Endodermal cell (in vitro differentiated cells): ENCODE results near the gene TRPV2. TPM values are rescaled to one million over a fixed set of nuclear protein-coding genes. Genes with fewer than 3 reads are reported as not detected.
A peak's percentile ranks its signal among the peaks of the same experiment; 100 is the strongest.
"Not testable (repeated sequence)": the region's sequence is repeated elsewhere in the genome, so short reads cannot be mapped to it uniquely, and the experiment has no call there.

Source experiments
- DNase-seq: peaks from one replicate; pipeline ENCODE4 v3.0.0-alpha.2; 2017
- H3K27ac ChIP-seq: 2 replicates; pipeline ENCODE4 v1.5.1; 2013; ENCODE audit warnings: mild to moderate bottlenecking, low read depth, low read length, moderate library complexity
- H3K27me3 ChIP-seq: 2 replicates; pipeline ENCODE4 v1.6.1; 2013; ENCODE audit warnings: mild to moderate bottlenecking, low read length, moderate library complexity; ENCODE audit not compliant: insufficient read depth, control insufficient read depth, poor library complexity, severe bottlenecking
- H3K36me3 ChIP-seq: 2 replicates; pipeline ENCODE4 v1.7.0; 2013; ENCODE audit warnings: mild to moderate bottlenecking, low read length, moderate library complexity; ENCODE audit not compliant: control insufficient read depth, insufficient read depth
- H3K4me1 ChIP-seq: one replicate; pipeline ENCODE4 v1.7.0; 2013; ENCODE audit warnings: low read length; ENCODE audit not compliant: control insufficient read depth, insufficient read depth
- H3K4me3 ChIP-seq: 2 replicates; pipeline ENCODE4 v1.5.1; 2013; ENCODE audit warnings: mild to moderate bottlenecking, low read length, moderate library complexity
- H3K9ac ChIP-seq: 2 replicates; pipeline ENCODE4 v1.6.1; 2013; ENCODE audit warnings: mild to moderate bottlenecking, low read length, moderate library complexity; ENCODE audit not compliant: poor library complexity, severe bottlenecking; ENCODE audit errors: extremely low read depth
- H3K9me3 ChIP-seq: 2 replicates; pipeline ENCODE4 v1.6.1; 2013; ENCODE audit warnings: mild to moderate bottlenecking, low read length, moderate library complexity; ENCODE audit not compliant: control insufficient read depth
- H3K27ac Mint-ChIP-seq: 2 replicates; pipeline ENCODE4 v1.8.0; 2020; ENCODE audit warnings: mixed read lengths
- H3K27me3 Mint-ChIP-seq: 2 replicates; pipeline ENCODE4 v1.8.0; 2021; ENCODE audit warnings: mild to moderate bottlenecking, mixed read lengths; ENCODE audit not compliant: insufficient read depth
- H3K36me3 Mint-ChIP-seq: 2 replicates; pipeline ENCODE4 v1.8.0; 2020; ENCODE audit warnings: low read depth, mixed read lengths
- H3K4me1 Mint-ChIP-seq: 2 replicates; pipeline ENCODE4 v1.8.0; 2020; ENCODE audit warnings: mixed read lengths
- H3K4me3 Mint-ChIP-seq: 2 replicates; pipeline ENCODE4 v1.8.0; 2020; ENCODE audit warnings: mild to moderate bottlenecking, moderate library complexity, mixed read lengths
- H3K9me3 Mint-ChIP-seq: 2 replicates; pipeline ENCODE4 v1.8.0; 2020; ENCODE audit warnings: mild to moderate bottlenecking, mixed read lengths
- WGBS, 2 experiments: methylation state at CpG; one replicate each; pipeline versions ENCODE4 v1.1.5 to v1.1.7; 2013; ENCODE audit warnings: missing lambda C conversion rate in 2 of 2, mixed read lengths in 1 of 2; ENCODE audit not compliant: insufficient coverage in 1 of 2, insufficient read length in 1 of 2; 5-methylcytosine and 5-hydroxymethylcytosine counted together
- total RNA-seq, 2 donors: library from RNA; stranded (reverse); fragmentation: NEBNext Ultra II Directional in 1 of 2; extraction: Animal tissue kit (Norgen Biotek cat#: 25700) in 1 of 2; gene quantifications; 2 replicates in 1 of 2; 3 replicates in 1 of 2; pipeline ENCODE4 v1.2.1, GENCODE V29; 2021
- TF ChIP-seq, protein P1 (sequence below): fragments of 200-600 bp; sonication (generic); conservative IDR thresholded peaks from 2 replicates; pipeline ENCODE4 v1.5.0; 2021; ENCODE audit warnings: antibody characterized with exemption, mild to moderate bottlenecking

The TRPV2 gene
- total RNA-seq, 2 donors from 2014 or later: 0.51 to 1.1 TPM

DNA sequence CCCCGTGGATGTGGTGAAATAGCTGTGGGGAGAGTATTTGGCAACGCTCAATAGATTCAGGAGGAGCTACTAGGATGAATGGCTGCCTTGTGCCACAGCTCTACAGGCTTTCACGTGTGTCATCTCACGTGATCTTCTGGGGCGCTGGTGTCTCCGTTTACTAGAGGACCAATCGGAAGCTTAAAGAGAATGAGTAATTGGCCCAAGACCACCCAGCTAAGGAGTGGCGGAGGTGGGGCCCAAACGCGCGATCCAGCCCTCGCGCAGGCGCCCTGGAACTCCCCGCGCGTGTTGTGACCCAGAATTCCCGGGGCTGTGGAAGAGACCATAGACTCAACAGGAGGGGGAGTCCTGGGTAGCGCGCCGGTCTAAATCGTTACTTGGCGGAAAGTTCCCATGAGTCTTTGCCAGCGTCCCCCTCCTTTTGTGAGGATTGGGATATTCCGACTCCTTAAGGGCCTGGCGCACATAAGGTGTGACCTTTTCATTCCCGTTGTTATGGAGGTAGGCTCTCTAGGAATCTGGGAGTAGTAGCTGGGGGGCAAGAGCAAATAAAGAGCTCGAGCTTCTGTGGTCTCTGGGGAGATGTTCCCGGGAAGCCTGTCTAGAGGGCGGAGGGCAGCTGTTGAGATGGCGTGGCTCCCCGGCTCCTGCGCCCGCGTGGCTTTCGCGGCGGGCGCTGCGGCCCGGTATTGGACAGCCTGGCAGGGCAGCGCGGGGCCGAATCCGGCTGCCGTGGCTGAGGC is 23.4 kb downstream of the TRPV2 start:
- Mint-ChIP-seq H3K4me3 (peak overlapping the region; percentile 97), H3K27me3 (no peaks in the 10 kb centered on the region)

DNA sequence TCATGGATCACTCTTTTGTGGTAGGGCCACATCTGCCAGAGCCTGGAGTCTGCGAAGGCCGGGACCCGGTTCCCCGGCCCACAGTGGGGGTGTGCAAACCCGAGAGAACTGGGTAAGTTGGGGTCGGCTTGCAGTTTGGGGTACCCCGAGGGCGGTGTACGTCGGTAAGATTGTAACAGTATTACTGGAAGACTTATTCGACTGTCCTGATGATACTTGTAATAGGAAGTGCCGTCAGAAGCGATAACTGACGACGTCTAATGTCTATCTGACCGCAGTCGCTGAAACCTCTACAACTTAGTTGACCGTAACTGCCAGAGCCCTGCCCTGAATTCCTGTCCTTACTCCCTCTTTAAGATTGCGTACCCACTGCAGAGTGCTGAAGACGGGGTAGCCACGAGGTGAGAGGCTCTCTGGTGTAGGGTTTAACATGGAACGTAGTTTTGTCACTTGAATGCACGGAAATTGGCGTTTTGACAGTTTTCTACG is 24.0 kb downstream of the TRPV2 start:
- peak overlapping the region; percentile 97 for H3K4me3 Mint-ChIP-seq
- Histone ChIP-seq H3K4me3 (peak overlapping the region; percentile 90), H3K27me3 (no peaks in the 10 kb centered on the region), H3K36me3 (peaks cover 52% of the 10 kb centered on the region), H3K4me1 (peaks cover 10% of the 10 kb centered on the region), H3K9ac (peak overlapping the region; percentile 93), H3K27ac (peak overlapping the region; percentile 54), H3K9me3 (no peaks in the 10 kb centered on the region)
- peaks cover 49% of the 10 kb centered on the region for H3K4me1 Mint-ChIP-seq
- peaks cover 47% of the 10 kb centered on the region for H3K36me3 Mint-ChIP-seq
- no peaks in the 10 kb centered on the region for H3K9me3 Mint-ChIP-seq
- 1% methylated on average over 23 to 25 of the region's 25 CpGs for WGBS, 2 experiments
- DNase-seq: no peak
- TF ChIP-seq, protein P1, sequence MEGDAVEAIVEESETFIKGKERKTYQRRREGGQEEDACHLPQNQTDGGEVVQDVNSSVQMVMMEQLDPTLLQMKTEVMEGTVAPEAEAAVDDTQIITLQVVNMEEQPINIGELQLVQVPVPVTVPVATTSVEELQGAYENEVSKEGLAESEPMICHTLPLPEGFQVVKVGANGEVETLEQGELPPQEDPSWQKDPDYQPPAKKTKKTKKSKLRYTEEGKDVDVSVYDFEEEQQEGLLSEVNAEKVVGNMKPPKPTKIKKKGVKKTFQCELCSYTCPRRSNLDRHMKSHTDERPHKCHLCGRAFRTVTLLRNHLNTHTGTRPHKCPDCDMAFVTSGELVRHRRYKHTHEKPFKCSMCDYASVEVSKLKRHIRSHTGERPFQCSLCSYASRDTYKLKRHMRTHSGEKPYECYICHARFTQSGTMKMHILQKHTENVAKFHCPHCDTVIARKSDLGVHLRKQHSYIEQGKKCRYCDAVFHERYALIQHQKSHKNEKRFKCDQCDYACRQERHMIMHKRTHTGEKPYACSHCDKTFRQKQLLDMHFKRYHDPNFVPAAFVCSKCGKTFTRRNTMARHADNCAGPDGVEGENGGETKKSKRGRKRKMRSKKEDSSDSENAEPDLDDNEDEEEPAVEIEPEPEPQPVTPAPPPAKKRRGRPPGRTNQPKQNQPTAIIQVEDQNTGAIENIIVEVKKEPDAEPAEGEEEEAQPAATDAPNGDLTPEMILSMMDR: no peak
- H3K27me3 Mint-ChIP-seq: no peaks in the 10 kb centered on the region
- peak overlapping the region; percentile 93 for H3K27ac Mint-ChIP-seq

More for the DNA sequence above, 23.4 kb downstream of the TRPV2 start:
- Histone ChIP-seq H3K4me1 (peaks cover 9% of the 10 kb centered on the region), H3K36me3 (peaks cover 46% of the 10 kb centered on the region), H3K4me3 (peak overlapping the region; percentile 90), H3K27ac (peak overlapping the region; percentile 70), H3K9me3 (no peaks in the 10 kb centered on the region), H3K27me3 (no peaks in the 10 kb centered on the region), H3K9ac (peak overlapping the region; percentile 93)
- peak; percentile 100 for DNase-seq
- peaks cover 42% of the 10 kb centered on the region for H3K36me3 Mint-ChIP-seq
- peak overlapping the region; percentile 93 for H3K27ac Mint-ChIP-seq
- TF ChIP-seq, protein P1: no peak
- peaks cover 49% of the 10 kb centered on the region for H3K4me1 Mint-ChIP-seq
- 0 to 1% methylated on average over 22 to 46 of the region's 46 CpGs for WGBS, 2 experiments
- H3K9me3 Mint-ChIP-seq: no peaks in the 10 kb centered on the region

DNA sequence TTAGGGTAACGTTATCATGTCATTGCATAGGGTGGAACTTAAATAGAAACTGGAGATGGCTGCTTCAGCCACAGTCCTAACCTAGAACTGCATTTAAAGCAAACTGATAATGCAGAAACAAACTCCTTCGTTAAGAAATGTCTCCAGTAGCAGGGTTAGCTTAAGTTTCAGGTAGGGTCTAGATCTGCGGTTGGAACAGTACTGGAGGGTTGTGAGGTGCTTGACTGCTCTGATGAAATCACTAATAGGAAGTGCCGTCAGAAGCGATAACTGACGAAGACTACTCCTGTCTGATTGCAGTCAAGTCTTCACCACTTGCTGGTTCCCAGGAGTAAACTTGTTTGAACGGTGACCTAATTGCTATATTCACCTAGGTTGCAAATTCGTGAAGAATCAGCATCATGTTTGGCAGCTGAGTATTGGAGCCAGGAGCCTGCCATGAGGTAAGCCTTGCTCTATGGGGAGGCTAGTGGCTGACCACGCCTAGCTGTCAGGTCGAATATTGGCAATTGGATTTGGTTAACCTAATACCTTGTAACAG is 24.5 kb downstream of the TRPV2 start:
- Mint-ChIP-seq H3K36me3 (peaks cover 52% of the 10 kb centered on the region), H3K4me1 (peaks cover 49% of the 10 kb centered on the region)
- peaks cover 54% of the 10 kb centered on the region for H3K36me3 ChIP-seq

DNA sequence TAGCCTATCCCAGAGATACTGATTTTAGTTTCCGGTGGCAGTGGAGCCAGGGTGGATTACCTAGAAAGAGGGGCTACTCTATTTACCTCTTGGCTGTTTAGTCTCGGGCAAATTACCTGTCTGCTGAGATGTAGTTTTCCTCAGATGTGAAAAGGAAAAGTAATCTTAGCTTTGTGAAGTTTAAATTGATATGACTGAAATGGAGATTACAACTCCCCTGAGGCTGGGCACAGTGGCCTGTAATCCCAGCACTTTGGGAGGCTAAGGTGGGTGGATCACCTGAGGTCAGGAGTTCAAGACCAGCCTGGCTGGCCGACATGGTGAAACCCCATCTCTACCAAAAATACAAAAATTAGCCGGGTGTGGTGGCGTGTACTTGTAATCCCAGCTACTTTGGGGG is 25.0 kb downstream of the TRPV2 start:
- H3K27ac Mint-ChIP-seq: peak overlapping the region; percentile 93
- H3K4me3 Mint-ChIP-seq: peak overlapping the region; percentile 97
- Histone ChIP-seq H3K4me3 (peak overlapping the region; percentile 90), H3K36me3 (peaks cover 54% of the 10 kb centered on the region), H3K9ac (peak overlapping the region; percentile 93)
- peaks cover 49% of the 10 kb centered on the region for H3K4me1 Mint-ChIP-seq
- H3K9me3 ChIP-seq, DNase-seq, H3K27ac ChIP-seq, H3K9me3 Mint-ChIP-seq, H3K27me3 ChIP-seq, H3K4me1 ChIP-seq, H3K27me3 Mint-ChIP-seq: not testable (repeated sequence)
- peaks cover 52% of the 10 kb centered on the region for H3K36me3 Mint-ChIP-seq
- 66 to 74% methylated on average over 4 to 5 of the region's 5 CpGs for WGBS, 2 experiments

More for the DNA sequence above, 24.5 kb downstream of the TRPV2 start:
- Histone ChIP-seq H3K4me3 (peak overlapping the region; percentile 90), H3K27me3 (no peaks in the 10 kb centered on the region), H3K4me1 (peaks cover 10% of the 10 kb centered on the region), H3K9me3 (no peaks in the 10 kb centered on the region), H3K9ac (peak overlapping the region; percentile 93), H3K27ac (no peak overlapping the region)
- H3K27ac Mint-ChIP-seq: peak overlapping the region; percentile 93
- WGBS, 2 experiments: 14 to 19% methylated on average over 10 of the region's 10 CpGs
- no peaks in the 10 kb centered on the region for H3K27me3 Mint-ChIP-seq
- H3K9me3 Mint-ChIP-seq: no peaks in the 10 kb centered on the region
- TF ChIP-seq, protein P1: no peak
- H3K4me3 Mint-ChIP-seq: peak overlapping the region; percentile 97
- no peak for DNase-seq
